Raji (cell line): ENCODE results near the gene FAM240A.

Experiments
- POLR2A ChIP-seq: IDR thresholded peaks from 2 replicates; pipeline ENCODE4 v1.6.1; 2011; ENCODE audit warnings: low read depth, low read length, control low read depth; ENCODE audit not compliant: insufficient read depth

FAM240A gene

GRCh38 chr3:46664188-46664970 lies 52.1 kb downstream of the FAM240A start:
- no peak for TF ChIP-seq POLR2A

- TF ChIP-seq POLR2A = no peak
These were observed 52.8 kb downstream of the FAM240A start for GRCh38 chr3:46664971-46665762.

DNA sequence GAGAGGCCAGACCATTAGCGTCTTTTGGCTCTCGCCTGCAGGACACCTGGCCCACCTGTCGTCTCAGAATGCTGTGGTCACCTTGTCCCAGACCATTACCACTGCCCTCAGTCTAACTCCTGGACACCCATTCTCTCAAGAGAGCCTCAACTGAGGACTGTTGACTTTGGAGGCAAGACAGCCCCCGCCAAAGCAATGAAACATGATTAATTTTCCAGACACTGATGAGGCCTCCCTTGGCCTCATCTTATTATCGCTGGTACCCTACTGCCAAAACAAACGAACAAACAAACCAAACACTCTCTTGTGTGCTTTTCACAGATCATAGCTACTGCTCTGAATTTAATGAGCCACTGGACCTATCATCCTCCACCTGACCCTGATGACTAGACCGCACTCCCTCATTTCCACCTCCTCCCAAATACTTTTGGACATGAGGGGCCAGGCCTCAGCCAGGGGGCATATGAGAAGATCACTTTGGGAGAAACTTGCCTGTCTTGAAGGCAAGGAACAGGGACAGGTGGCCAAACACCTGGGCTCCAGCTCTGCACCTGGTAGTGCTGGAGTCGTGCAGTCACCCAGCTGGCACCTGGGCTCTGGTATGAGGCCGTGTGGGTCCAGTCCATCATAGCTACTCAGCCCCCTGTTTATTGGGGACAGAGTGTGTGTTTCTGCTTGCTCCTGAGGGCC lies 53.6 kb downstream of the FAM240A start:
- no peak for TF ChIP-seq POLR2A

DNA sequence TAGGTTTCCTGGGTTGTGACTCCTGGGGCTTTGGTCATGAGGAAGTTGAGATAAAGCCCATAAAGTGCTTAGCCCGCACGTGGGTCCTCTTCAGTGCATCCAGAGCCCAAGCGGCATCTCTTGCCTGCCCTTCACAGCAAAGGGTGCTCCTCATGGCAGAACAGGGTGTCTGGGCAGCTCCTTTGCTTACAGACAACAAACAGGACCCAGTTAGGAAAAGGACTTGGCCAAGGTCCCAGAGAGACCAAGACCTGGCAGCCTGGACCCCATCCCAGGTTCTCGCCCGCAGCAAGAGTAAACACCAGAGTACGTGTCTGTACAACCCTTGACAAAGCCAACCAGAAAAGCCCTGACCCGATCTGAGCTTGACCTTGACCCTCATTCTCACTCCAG lies 54.1 kb downstream of the FAM240A start:
- TF ChIP-seq POLR2A = no peak

GRCh38 chr3:46667061-46667621 lies 54.8 kb downstream of the FAM240A start:
- TF ChIP-seq POLR2A = no peak

GRCh38 chr3:46667657-46668056 lies 55.3 kb downstream of the FAM240A start:
- no peak for TF ChIP-seq POLR2A

- TF ChIP-seq POLR2A = no peak
These were observed 55.8 kb downstream of the FAM240A start for GRCh38 chr3:46668116-46668515.

GRCh38 chr3:46668591-46668990 lies 56.3 kb downstream of the FAM240A start:
- no peak for TF ChIP-seq POLR2A

DNA sequence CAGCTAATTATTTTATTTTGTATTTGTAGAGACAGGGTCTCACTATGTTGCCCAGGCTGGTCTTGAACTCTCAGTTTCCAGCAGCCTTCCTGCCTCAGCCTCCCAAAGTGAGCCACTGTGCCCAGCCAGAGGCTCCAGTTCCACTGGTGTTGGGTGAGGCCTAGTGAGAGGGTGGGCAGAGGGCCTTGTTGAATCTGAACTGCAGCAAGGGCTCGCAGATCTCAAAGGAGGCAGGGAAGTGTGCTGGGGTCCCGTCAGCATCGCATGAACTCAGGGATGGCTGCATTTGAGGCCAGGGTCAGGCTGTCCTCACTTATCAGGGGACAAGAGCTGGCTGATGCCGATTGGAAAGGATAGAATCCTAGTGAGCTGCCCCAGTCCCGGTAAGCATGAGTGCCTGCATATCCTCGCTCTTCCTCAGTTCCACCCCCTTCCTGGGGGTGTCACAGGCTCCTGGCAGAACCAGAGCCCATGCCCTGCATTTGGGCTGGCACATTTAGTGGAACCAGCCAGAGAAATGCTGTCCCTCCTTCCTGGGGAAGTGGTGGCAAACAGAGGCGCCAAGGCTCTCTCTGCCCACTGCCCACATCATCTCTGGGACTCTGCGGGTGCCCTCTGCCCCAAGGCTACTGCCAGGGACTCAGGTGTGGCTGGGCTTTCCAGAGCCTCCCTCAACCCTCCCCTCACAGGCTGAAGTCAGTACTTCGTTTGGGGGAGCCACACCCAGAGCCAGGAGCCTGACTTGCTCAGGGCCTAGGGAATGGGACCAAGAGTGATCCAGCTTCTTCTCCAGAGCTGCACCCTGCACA lies 57.1 kb downstream of the FAM240A start:
- TF ChIP-seq POLR2A = no peak

DNA sequence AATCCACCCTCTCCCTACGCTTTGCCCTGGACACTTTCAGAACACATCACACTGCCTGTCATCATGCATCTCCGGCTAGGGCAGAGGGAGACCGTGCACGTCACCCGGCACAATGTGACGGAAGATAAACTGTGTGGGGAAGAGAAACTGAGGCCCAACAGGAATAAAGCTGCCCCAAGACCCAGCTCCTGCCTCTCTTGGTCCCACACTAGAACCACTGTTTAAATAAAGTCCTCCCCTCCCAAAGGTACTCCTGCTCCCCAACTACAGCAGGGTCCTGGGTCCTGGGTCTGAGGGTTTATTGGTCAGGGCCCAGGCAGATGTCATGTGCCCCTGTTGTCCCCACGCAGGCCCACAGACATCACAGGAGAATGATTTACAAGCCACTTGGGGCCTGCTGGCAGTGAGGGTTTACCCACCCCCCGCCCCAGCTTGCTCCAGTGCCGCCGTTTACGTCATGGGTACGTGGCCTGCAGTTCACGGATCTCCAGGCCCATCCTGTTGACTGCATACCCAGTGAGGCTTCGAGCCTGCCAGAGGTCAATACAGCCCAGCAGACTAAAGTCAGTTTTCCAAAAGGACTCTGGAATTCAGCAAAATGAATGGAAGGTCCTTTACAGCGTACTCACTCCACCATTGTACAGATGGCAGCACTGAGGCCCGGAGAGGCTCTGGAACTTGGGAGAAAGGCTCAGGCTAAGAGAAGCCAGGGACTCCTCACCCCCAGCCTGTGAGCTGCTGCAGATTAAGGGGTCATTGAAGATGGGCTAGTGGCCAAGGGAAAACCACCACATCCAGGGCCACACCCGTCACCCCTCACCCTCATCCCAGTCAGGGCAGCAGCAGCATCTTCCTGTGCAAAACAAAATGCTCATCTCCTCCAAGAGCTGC lies 57.9 kb downstream of the FAM240A start:
- no peak for TF ChIP-seq POLR2A

DNA sequence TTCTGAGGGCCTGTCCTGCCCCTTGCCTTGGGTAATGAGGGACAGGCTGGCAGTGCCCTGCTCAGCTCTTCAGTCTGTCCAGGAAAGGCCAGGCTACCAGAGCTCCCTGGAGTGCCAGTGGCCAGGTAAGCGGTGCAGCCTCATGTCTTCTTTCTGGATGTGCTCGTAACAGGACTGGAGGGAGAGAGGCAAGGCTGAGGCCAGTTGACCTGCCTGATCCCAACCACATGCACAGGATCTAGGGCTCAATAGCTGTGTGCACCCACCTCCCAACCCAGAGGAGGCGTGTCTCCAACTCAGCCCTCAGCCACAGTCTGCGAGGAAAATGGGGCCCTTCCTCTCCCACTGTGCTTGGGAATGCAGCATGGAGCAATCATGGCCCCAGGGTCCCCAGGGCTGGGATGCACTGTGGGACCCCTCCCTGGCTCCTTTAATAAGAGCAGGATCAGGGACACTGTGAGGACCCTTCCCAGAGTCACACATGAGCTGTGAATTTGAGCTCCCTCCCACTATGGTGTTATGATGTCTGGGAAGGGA lies 58.6 kb downstream of the FAM240A start:
- no peak for TF ChIP-seq POLR2A

- no peak for TF ChIP-seq POLR2A
These were observed 59.4 kb downstream of the FAM240A start for GRCh38 chr3:46671541-46672348.

GRCh38 chr3:46672349-46672695 lies 60.0 kb downstream of the FAM240A start:
- TF ChIP-seq POLR2A = no peak
